DND-41 (cell line): ENCODE measurements around the gene ATG2A.

Experiments
- EZH2 ChIP-seq: IDR thresholded peaks from 3 replicates; pipeline ENCODE4 v1.6.1; 2012; ENCODE audit warnings: borderline replicate concordance, low read depth, mild to moderate bottlenecking, moderate library complexity, low read length, inconsistent platforms; ENCODE audit not compliant: severe bottlenecking
- TF ChIP-seq, protein P1 (sequence below): IDR thresholded peaks from 2 replicates; pipeline ENCODE4 v1.5.1; 2012; ENCODE audit warnings: borderline replicate concordance, low read length, moderate library complexity, mild to moderate bottlenecking; ENCODE audit not compliant: poor library complexity, severe bottlenecking; ENCODE audit errors: extremely low read depth

DNA sequence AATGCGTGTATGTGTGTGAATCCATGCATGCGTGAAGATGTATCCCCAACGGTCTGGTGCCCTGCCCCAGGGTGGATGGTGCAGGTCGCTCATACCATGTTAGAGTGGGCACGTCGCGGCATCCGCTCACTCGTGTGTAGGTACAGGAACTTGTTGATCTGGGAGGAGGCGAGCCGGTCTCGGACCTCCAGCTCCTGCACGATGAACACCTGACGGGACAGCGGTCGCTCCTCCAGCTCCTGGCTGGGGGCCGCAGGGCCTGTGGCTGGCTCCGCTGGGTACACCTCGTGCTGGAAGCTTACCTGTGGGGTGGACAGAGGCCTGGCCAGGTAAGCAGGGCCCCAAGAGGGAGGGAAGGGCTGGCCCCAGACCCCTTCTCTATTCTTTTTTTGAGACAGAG lies 18.5 kb downstream of the ATG2A start:
- TF ChIP-seq, protein P1, sequence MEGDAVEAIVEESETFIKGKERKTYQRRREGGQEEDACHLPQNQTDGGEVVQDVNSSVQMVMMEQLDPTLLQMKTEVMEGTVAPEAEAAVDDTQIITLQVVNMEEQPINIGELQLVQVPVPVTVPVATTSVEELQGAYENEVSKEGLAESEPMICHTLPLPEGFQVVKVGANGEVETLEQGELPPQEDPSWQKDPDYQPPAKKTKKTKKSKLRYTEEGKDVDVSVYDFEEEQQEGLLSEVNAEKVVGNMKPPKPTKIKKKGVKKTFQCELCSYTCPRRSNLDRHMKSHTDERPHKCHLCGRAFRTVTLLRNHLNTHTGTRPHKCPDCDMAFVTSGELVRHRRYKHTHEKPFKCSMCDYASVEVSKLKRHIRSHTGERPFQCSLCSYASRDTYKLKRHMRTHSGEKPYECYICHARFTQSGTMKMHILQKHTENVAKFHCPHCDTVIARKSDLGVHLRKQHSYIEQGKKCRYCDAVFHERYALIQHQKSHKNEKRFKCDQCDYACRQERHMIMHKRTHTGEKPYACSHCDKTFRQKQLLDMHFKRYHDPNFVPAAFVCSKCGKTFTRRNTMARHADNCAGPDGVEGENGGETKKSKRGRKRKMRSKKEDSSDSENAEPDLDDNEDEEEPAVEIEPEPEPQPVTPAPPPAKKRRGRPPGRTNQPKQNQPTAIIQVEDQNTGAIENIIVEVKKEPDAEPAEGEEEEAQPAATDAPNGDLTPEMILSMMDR: no peak
- no peak for TF ChIP-seq EZH2
